Measurements from ENCODE around the gene VPS51. TPM values are rescaled to one million over a fixed set of nuclear protein-coding genes. Genes with fewer than 3 reads are reported as not detected.

Gene VPS51
- total and polyA plus RNA-seq, 4 donors, result 33.2 to 158 (median 83.9) TPM

DNA sequence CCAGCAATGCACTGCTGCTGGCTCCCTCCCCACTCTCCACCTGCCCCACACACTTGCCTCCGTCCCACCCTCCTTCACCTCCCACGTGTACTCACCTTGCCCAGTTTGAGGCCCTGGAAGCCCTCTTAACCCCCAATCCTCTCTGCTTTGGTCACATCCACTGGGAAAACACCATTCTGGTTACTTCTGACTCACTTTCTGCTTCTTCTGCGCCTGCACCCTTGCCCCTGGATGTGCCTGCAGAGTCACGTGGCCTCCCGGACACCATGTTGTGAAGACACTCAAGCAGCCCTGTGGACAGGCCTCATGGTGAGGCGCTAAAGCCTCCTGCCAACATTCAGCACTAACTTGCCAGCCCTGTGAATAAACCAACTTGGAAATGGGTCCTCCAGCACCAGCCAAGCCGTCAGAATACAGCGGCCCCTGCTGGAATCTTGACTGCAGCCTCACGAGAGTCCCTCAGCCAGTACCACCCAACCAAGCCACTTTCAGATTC is 35.1 kb upstream of the VPS51 start:
- H3K27ac ChIP-seq (ENCODE audit: low read depth in 1 of 2, low read length in 2 of 2), result no peak overlapping the region
- H3K36me3 ChIP-seq (ENCODE audit: control insufficient read depth in 4 of 4, insufficient read depth in 3 of 4, low read depth in 1 of 4, low read length in 3 of 4), result no peaks in the 10 kb centered on the region
- no peaks in the 10 kb centered on the region for H3K9me3 ChIP-seq (ENCODE audit: control insufficient read depth in 4 of 4, low read length in 3 of 4)
- 82% methylated on average over 9 of the region's 9 CpGs for WGBS
- TF ChIP-seq SP1 (IDR thresholded peaks at IDR 0.05) (no peak), RAD21 (IDR thresholded peaks at IDR 0.05) (no peak), YY1 (IDR thresholded peaks at IDR 0.05) (no peak), EGR1 (IDR thresholded peaks at IDR 0.05; ENCODE audit: low read depth in 2 of 2) (no peak), NR2F2 (IDR thresholded peaks at IDR 0.05) (no peak), RXRA (IDR thresholded peaks at IDR 0.05) (no peak)
- TF ChIP-seq, protein P1, sequence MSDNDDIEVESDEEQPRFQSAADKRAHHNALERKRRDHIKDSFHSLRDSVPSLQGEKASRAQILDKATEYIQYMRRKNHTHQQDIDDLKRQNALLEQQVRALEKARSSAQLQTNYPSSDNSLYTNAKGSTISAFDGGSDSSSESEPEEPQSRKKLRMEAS (IDR thresholded peaks at IDR 0.05), result no peak
- TF ChIP-seq, protein P2, sequence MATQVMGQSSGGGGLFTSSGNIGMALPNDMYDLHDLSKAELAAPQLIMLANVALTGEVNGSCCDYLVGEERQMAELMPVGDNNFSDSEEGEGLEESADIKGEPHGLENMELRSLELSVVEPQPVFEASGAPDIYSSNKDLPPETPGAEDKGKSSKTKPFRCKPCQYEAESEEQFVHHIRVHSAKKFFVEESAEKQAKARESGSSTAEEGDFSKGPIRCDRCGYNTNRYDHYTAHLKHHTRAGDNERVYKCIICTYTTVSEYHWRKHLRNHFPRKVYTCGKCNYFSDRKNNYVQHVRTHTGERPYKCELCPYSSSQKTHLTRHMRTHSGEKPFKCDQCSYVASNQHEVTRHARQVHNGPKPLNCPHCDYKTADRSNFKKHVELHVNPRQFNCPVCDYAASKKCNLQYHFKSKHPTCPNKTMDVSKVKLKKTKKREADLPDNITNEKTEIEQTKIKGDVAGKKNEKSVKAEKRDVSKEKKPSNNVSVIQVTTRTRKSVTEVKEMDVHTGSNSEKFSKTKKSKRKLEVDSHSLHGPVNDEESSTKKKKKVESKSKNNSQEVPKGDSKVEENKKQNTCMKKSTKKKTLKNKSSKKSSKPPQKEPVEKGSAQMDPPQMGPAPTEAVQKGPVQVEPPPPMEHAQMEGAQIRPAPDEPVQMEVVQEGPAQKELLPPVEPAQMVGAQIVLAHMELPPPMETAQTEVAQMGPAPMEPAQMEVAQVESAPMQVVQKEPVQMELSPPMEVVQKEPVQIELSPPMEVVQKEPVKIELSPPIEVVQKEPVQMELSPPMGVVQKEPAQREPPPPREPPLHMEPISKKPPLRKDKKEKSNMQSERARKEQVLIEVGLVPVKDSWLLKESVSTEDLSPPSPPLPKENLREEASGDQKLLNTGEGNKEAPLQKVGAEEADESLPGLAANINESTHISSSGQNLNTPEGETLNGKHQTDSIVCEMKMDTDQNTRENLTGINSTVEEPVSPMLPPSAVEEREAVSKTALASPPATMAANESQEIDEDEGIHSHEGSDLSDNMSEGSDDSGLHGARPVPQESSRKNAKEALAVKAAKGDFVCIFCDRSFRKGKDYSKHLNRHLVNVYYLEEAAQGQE (IDR thresholded peaks at IDR 0.05), result no peak
- H3K9ac ChIP-seq (ENCODE audit: low read depth in 1 of 2, low read length in 2 of 2), result no peak overlapping the region
- H3K4me3 ChIP-seq (ENCODE audit: low read depth in 1 of 3, low read length in 3 of 3), result no peak overlapping the region
- no peak for DNase-seq (ENCODE audit: low spot score)
- H3K4me1 ChIP-seq (ENCODE audit: control insufficient read depth in 4 of 4, insufficient read depth in 4 of 4, low read length in 3 of 4), result peaks cover 0 to 4% (median 1%) of the 10 kb centered on the region in 4 donors
- H3K27me3 ChIP-seq (ENCODE audit: control insufficient read depth in 4 of 4, insufficient read depth in 4 of 4, low read length in 3 of 4), result no peaks in the 10 kb centered on the region

DNA sequence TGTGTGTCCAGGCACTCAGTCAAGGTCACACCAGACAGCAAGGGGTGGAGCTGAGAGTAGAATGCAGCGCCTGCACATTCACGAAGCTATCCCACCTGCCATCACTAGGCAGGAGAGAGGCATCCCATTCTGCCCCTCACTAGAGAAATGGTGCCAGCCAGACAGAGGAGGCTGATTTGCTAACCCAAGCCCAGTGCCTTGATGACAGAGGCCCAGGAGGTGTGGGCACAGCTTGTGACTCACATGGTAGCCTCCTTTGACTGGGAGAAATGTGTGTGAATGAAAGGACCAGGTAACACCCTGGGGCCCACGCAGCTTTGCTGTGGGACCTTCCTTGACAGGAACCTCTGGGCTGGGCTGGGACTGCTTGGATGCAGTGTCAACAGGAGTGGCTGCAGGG is 32.5 kb upstream of the VPS51 start:
- H3K9ac ChIP-seq (ENCODE audit: low read depth in 1 of 2, low read length in 2 of 2), result no peak overlapping the region
- TF ChIP-seq JUND (IDR thresholded peaks at IDR 0.05) (no peak), FOXA2 (IDR thresholded peaks at IDR 0.05) (no peak), EGR1 (IDR thresholded peaks at IDR 0.05; ENCODE audit: low read depth in 2 of 2) (no peak), HNF4A (conservative IDR thresholded peaks at IDR 0.05) (no peak), NR2F2 (IDR thresholded peaks at IDR 0.05) (no peak), RAD21 (IDR thresholded peaks at IDR 0.05) (no peak), HNF4G (IDR thresholded peaks at IDR 0.05) (no peak), SP1 (IDR thresholded peaks at IDR 0.05) (no peak), RXRA (IDR thresholded peaks at IDR 0.05) (no peak), FOXA1 (IDR thresholded peaks at IDR 0.05) (no peak), TAF1 (conservative IDR thresholded peaks at IDR 0.05) (no peak), GABPA (IDR thresholded peaks at IDR 0.05 in 1 of 2, conservative IDR thresholded peaks at IDR 0.05 in 1 of 2) (no peak), YY1 (IDR thresholded peaks at IDR 0.05) (no peak)
- TF ChIP-seq, protein P3, sequence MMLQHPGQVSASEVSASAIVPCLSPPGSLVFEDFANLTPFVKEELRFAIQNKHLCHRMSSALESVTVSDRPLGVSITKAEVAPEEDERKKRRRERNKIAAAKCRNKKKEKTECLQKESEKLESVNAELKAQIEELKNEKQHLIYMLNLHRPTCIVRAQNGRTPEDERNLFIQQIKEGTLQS (IDR thresholded peaks at IDR 0.05), result no peak
- TF ChIP-seq, protein P2 (IDR thresholded peaks at IDR 0.05), result no peak
- TF ChIP-seq, protein P1 (IDR thresholded peaks at IDR 0.05), result no peak
- TF ChIP-seq, protein P4, sequence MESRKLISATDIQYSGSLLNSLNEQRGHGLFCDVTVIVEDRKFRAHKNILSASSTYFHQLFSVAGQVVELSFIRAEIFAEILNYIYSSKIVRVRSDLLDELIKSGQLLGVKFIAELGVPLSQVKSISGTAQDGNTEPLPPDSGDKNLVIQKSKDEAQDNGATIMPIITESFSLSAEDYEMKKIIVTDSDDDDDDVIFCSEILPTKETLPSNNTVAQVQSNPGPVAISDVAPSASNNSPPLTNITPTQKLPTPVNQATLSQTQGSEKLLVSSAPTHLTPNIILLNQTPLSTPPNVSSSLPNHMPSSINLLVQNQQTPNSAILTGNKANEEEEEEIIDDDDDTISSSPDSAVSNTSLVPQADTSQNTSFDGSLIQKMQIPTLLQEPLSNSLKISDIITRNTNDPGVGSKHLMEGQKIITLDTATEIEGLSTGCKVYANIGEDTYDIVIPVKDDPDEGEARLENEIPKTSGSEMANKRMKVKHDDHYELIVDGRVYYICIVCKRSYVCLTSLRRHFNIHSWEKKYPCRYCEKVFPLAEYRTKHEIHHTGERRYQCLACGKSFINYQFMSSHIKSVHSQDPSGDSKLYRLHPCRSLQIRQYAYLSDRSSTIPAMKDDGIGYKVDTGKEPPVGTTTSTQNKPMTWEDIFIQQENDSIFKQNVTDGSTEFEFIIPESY (IDR thresholded peaks at IDR 0.05), result no peak
- TF ChIP-seq, protein P5, sequence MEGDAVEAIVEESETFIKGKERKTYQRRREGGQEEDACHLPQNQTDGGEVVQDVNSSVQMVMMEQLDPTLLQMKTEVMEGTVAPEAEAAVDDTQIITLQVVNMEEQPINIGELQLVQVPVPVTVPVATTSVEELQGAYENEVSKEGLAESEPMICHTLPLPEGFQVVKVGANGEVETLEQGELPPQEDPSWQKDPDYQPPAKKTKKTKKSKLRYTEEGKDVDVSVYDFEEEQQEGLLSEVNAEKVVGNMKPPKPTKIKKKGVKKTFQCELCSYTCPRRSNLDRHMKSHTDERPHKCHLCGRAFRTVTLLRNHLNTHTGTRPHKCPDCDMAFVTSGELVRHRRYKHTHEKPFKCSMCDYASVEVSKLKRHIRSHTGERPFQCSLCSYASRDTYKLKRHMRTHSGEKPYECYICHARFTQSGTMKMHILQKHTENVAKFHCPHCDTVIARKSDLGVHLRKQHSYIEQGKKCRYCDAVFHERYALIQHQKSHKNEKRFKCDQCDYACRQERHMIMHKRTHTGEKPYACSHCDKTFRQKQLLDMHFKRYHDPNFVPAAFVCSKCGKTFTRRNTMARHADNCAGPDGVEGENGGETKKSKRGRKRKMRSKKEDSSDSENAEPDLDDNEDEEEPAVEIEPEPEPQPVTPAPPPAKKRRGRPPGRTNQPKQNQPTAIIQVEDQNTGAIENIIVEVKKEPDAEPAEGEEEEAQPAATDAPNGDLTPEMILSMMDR (IDR thresholded peaks at IDR 0.05; ENCODE audit: low read depth, low read length, missing input control), result no peak
- DNase-seq (ENCODE audit: low spot score), result no peak
- H3K27ac ChIP-seq (ENCODE audit: low read depth in 1 of 2, low read length in 2 of 2), result no peak overlapping the region
- no peak overlapping the region for H3K4me3 ChIP-seq (ENCODE audit: low read depth in 1 of 3, low read length in 3 of 3)
- peaks cover 0 to 2% (median under 1%) of the 10 kb centered on the region in 4 donors for H3K4me1 ChIP-seq (ENCODE audit: control insufficient read depth in 4 of 4, insufficient read depth in 4 of 4, low read length in 3 of 4)
- no peaks in the 10 kb centered on the region for H3K36me3 ChIP-seq (ENCODE audit: control insufficient read depth in 4 of 4, insufficient read depth in 3 of 4, low read depth in 1 of 4, low read length in 3 of 4)
- WGBS, result 82% methylated on average over 3 of the region's 3 CpGs
- no peaks in the 10 kb centered on the region for H3K9me3 ChIP-seq (ENCODE audit: control insufficient read depth in 4 of 4, low read length in 3 of 4)
- no peaks in the 10 kb centered on the region for H3K27me3 ChIP-seq (ENCODE audit: control insufficient read depth in 4 of 4, insufficient read depth in 4 of 4, low read length in 3 of 4)

Data from liver (tissue), 9 donors.